Hepatocyte (in vitro differentiated cells): ENCODE data around the gene BLOC1S4. TPM values are rescaled to one million over a fixed set of nuclear protein-coding genes. Genes with fewer than 3 reads are reported as not detected.

Experiments used
- DNase-seq: peaks from one replicate; pipeline ENCODE4 v3.0.0-alpha.2; 2016; ENCODE audit warnings: low spot score
- H2AFZ ChIP-seq: fragments of 200-600 bp; sonication (generic); 2 replicates; pipeline ENCODE4 v1.6.0; 2016; ENCODE audit warnings: antibody characterized with exemption, mild to moderate bottlenecking
- H3K27ac ChIP-seq: fragments of 200-600 bp; sonication (generic); 2 replicates; pipeline ENCODE4 v1.5.1; 2016; ENCODE audit warnings: mild to moderate bottlenecking
- H3K27me3 ChIP-seq: fragments of 200-600 bp; sonication (generic); 2 replicates; pipeline ENCODE4 v1.6.1; 2016
- H3K36me3 ChIP-seq: fragments of 200-600 bp; sonication (generic); replicated peaks from 2 replicates; pipeline ENCODE4 v1.5.1; 2016; ENCODE audit warnings: low read depth; ENCODE audit not compliant: insufficient read depth
- H3K4me1 ChIP-seq: fragments of 200-600 bp; sonication (generic); 2 replicates; pipeline ENCODE4 v1.5.1; 2016; ENCODE audit warnings: mild to moderate bottlenecking, moderate library complexity; ENCODE audit not compliant: insufficient read depth
- H3K4me2 ChIP-seq: fragments of 200-600 bp; sonication (generic); 2 replicates; pipeline ENCODE4 v1.6.0; 2016
- H3K4me3 ChIP-seq: fragments of 200-600 bp; sonication (generic); 2 replicates; pipeline ENCODE4 v1.5.1; 2016; ENCODE audit warnings: mild to moderate bottlenecking
- H3K79me2 ChIP-seq: fragments of 200-600 bp; sonication (generic); 2 replicates; pipeline ENCODE4 v1.6.0; 2017; ENCODE audit warnings: mild to moderate bottlenecking
- H3K9me2 ChIP-seq: fragments of 200-600 bp; sonication (generic); replicated peaks from 2 replicates; pipeline ENCODE4 v1.6.0; 2017; ENCODE audit warnings: mild to moderate bottlenecking; ENCODE audit not compliant: insufficient read depth
- H3K9me3 ChIP-seq: fragments of 200-600 bp; sonication (generic); 2 replicates; pipeline ENCODE4 v1.5.1; 2016; ENCODE audit warnings: low read depth, mild to moderate bottlenecking
- H4K20me1 ChIP-seq: fragments of 200-600 bp; sonication (generic); 2 replicates; pipeline ENCODE4 v1.6.0; 2016; ENCODE audit warnings: mild to moderate bottlenecking; ENCODE audit not compliant: insufficient read depth, poor library complexity, severe bottlenecking
- CTCF ChIP-seq: fragments of 200-600 bp; sonication (generic); IDR thresholded peaks from 2 replicates; pipeline ENCODE4 v1.5.1; 2016; ENCODE audit warnings: antibody characterized with exemption, mild to moderate bottlenecking; ENCODE audit not compliant: poor library complexity
- EZH2 ChIP-seq: fragments of 200-600 bp; sonication (generic); IDR thresholded peaks from 2 replicates; pipeline ENCODE4 v1.6.1; 2016; ENCODE audit warnings: antibody characterized with exemption, mild to moderate bottlenecking, borderline replicate concordance
- EZH2phosphoT487 ChIP-seq: fragments of 200-600 bp; sonication (generic); IDR thresholded peaks from one replicate; pipeline ENCODE4 v1.6.1; 2018; ENCODE audit warnings: antibody characterized with exemption, mild to moderate bottlenecking, low read depth, moderate library complexity; ENCODE audit not compliant: unreplicated experiment, severe bottlenecking
- WGBS: methylation state at CpG from one replicate; pipeline ENCODE4 v1.1.6; 2016; ENCODE audit warnings: low lambda C conversion rate; ENCODE audit errors: missing lambda C conversion rate; 5-methylcytosine and 5-hydroxymethylcytosine counted together
- polyA plus RNA-seq: library from polyadenylated mRNA; unstranded; fragments of >200 nt; fragmentation: Nextera tagmentation; extraction: Ambion mirVana; gene quantifications from 2 replicates; pipeline ENCODE4 v1.2.1, GENCODE V29; 2016
- total RNA-seq: library from RNA; depleted of rRNA; stranded (reverse); fragments of >200 nt; gene quantifications from 2 replicates; pipeline ENCODE4 v1.2.3, GENCODE V29; 2014

BLOC1S4 gene
- total and polyA plus RNA-seq, 2 experiments from 2014 or later, result 33.3 to 60.0 TPM

GRCh38 chr4:6705646-6706045 is 10.3 kb upstream of the BLOC1S4 start:
- Histone ChIP-seq H3K36me3 (no peaks in the 10 kb centered on the region), H3K27me3 (no peaks in the 10 kb centered on the region), H3K4me1 (peaks cover 21% of the 10 kb centered on the region), H3K4me3 (no peak overlapping the region), H2AFZ (no peak overlapping the region), H3K9me2 (no peaks in the 10 kb centered on the region), H3K27ac (no peak overlapping the region), H3K9me3 (no peaks in the 10 kb centered on the region), H3K4me2 (no peak overlapping the region), H4K20me1 (peaks cover 15% of the 10 kb centered on the region), H3K79me2 (peaks cover 80% of the 10 kb centered on the region)
- WGBS, result 98% methylated on average over 2 of the region's 2 CpGs
- TF ChIP-seq EZH2, result no peak
- TF ChIP-seq CTCF, result no peak
- TF ChIP-seq EZH2phosphoT487, result no peak
- no peak for DNase-seq

GRCh38 chr4:6706173-6706572 is 9.8 kb upstream of the BLOC1S4 start:
- Histone ChIP-seq H3K36me3 (no peaks in the 10 kb centered on the region), H3K4me3 (no peak overlapping the region), H3K9me3 (no peaks in the 10 kb centered on the region), H3K4me1 (peaks cover 21% of the 10 kb centered on the region), H3K79me2 (peaks cover 79% of the 10 kb centered on the region), H3K4me2 (peak overlapping the region; percentile 86), H3K9me2 (no peaks in the 10 kb centered on the region), H4K20me1 (peaks cover 15% of the 10 kb centered on the region), H2AFZ (no peak overlapping the region), H3K27ac (no peak overlapping the region), H3K27me3 (no peaks in the 10 kb centered on the region)
- no peak for TF ChIP-seq CTCF
- no peak for TF ChIP-seq EZH2
- no peak for TF ChIP-seq EZH2phosphoT487
- WGBS, result 93% methylated on average over 5 of the region's 5 CpGs
- DNase-seq, result no peak

GRCh38 chr4:6709230-6710114 is 6.5 kb upstream of the BLOC1S4 start, which contains the start of gene MRFAP1L1:
MRFAP1L1 (minus strand) TSS chr4:6709865; CDS start chr4:6709629, 236 bp downstream.
- WGBS, result under 1% methylated on average over 72 of the region's 72 CpGs
- TF ChIP-seq CTCF, result no peak
- TF ChIP-seq EZH2phosphoT487, result no peak
- TF ChIP-seq EZH2, result no peak
- Histone ChIP-seq H3K79me2 (peaks cover 48% of the 10 kb centered on the region), H2AFZ (peak within 1 kb of the TSS; percentile 82), H4K20me1 (peaks cover 15% of the 10 kb centered on the region), H3K9me2 (no peaks in the 10 kb centered on the region), H3K27me3 (no peaks in the 10 kb centered on the region), H3K27ac (peak within 1 kb of the TSS; percentile 92), H3K36me3 (no peaks in the 10 kb centered on the region), H3K4me2 (peak within 1 kb of the TSS; percentile 86), H3K4me3 (peak within 1 kb of the TSS; percentile 67), H3K9me3 (no peaks in the 10 kb centered on the region), H3K4me1 (peaks cover 21% of the 10 kb centered on the region)
- peak; percentile 98 for DNase-seq
